ENCODE data around the gene NUP42.

NUP42 gene

GRCh38 chr7:23237000-23237399, 55.2 kb downstream of the NUP42 start:
- no peak for DNase-seq

GRCh38 chr7:23238983-23239652, 57.3 kb downstream of the NUP42 start:
- DNase-seq: no peak

- DNase-seq: no peak
Measured at GRCh38 chr7:23239698-23240097, 57.9 kb downstream of the NUP42 start.

GRCh38 chr7:23242321-23242720, 60.5 kb downstream of the NUP42 start:
- DNase-seq: no peak

- DNase-seq: no peak
Measured at GRCh38 chr7:23242935-23243334, 61.1 kb downstream of the NUP42 start.

GRCh38 chr7:23246555-23246954, 64.7 kb downstream of the NUP42 start, which contains the start of gene GPNMB:
Gene GPNMB (plus strand): TSS chr7:23246775. CDS start chr7:23246858, 83 bp downstream.
- no peak for DNase-seq

GRCh38 chr7:23247046-23247602, 65.3 kb downstream of the NUP42 start:
- no peak for DNase-seq

GRCh38 chr7:23247603-23248335, 65.9 kb downstream of the NUP42 start:
- no peak for DNase-seq

- no peak for DNase-seq
Measured at GRCh38 chr7:23249486-23249885, 67.6 kb downstream of the NUP42 start.

All from NCI-H1048 (cell line).